Activated CD8-positive, alpha-beta memory T cell treated with anti-CD3 and anti-CD28 coated beads for 1 hour (primary cell): ENCODE results near the gene ITSN2.
"Not testable (repeated sequence)": the region's sequence is repeated elsewhere in the genome, so short reads cannot be mapped to it uniquely, and the experiment has no call there.

Source experiments
- DNase-seq, 2 donors: peaks; one replicate each; pipeline ENCODE4 v3.0.0-alpha.2; 2020; ENCODE audit warnings: low read depth in 1 of 2; ENCODE audit errors: extremely low read depth in 1 of 2

Gene ITSN2

GRCh38 chr2:24221343-24222050, 138.8 kb downstream of the ITSN2 start:
- DNase-seq, result no peak

GRCh38 chr2:24220554-24221291, 139.6 kb downstream of the ITSN2 start:
- DNase-seq, result no peak

GRCh38 chr2:24214880-24215279, 145.5 kb downstream of the ITSN2 start:
- no peak for DNase-seq

GRCh38 chr2:24211408-24211807, 148.9 kb downstream of the ITSN2 start:
- DNase-seq, result no peak

GRCh38 chr2:24210723-24211122, 149.6 kb downstream of the ITSN2 start:
- no peak for DNase-seq

DNA sequence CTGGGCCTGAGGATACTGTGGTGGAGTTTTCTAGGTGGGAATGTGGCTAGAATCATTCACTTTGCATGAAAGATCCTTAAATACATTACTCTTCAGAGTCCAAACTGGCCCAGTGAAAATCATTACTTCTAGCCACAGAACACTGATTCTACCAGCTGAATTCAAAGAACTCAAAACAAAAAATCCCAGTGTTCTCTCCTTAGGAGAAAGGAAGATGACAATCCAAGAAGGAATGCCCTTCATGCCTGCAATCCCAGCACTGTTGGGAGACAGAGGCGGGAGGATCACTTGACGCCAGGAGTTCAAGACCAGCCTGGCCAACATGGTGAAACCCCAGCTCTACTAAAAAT, 150.3 kb downstream of the ITSN2 start:
- DNase-seq, result no peak

GRCh38 chr2:24209389-24210105, 150.8 kb downstream of the ITSN2 start:
- no peak for DNase-seq

DNA sequence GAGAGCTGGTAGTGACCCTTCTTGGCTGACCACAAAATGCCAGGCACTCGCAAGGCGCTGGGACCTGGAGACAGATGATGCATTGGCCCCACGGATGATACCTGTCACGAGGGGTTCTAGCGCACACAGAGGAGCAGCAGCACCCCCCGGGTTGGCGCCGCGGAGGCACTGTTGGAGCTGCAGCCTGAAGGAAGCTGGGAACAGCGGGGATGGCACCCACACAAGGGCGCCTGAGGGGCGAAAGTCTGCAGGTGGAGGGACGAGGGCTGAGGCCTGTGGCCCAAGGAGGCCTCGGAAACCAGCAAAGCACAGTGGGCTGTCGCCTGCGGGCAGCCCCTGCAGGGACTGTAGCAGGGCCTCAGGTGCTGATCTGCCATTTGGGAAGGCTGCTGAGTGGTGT, 151.8 kb downstream of the ITSN2 start:
- DNase-seq, result no peak

DNA sequence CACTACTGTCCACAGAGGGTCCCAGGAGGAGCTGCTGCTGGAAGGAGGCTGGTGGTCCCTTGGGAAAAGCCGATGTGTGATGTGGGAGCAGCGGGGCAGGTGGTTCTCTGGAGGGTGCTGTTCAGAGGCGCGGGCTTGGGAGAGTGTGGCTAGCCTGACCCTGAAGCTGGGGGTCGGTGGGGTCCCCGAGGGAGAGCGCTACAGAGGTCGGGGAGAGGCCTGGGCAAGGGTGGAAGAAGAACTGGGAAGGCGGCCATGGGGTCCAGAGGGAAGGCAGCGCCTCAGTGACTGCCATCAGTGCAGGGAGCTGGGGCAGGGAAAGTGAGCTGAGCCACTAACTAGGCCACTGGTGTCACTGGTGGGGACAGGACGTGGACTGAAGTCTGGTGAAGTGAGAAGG, 153.0 kb downstream of the ITSN2 start:
- DNase-seq, result no peak

- DNase-seq, result no peak
Observed at GRCh38 chr2:24206714-24207113, 153.6 kb downstream of the ITSN2 start.

DNA sequence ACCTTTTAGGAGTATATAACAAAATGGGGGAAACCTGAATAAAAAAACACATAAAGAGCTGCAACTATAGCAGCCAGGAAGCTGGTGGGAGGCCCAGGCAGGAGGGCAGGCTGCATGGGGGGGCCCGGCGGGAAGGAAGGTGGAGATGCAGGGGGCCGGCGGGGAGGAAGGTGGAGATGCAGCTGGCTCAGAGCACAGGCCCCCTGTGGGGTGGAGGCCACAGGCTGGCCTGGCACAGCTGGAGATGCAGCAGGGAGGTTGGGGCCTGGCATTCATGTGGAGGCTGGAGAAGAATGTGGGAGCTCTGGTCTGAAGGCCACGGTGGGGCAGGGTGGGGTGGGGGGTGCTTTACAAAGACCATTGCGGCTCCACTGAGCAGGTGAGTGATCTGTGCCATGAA, 154.1 kb downstream of the ITSN2 start:
- no peak for DNase-seq

GRCh38 chr2:24205131-24205530, 155.2 kb downstream of the ITSN2 start:
- DNase-seq, result no peak

- DNase-seq, result no peak
Observed at GRCh38 chr2:24204505-24204904, 155.8 kb downstream of the ITSN2 start.

DNA sequence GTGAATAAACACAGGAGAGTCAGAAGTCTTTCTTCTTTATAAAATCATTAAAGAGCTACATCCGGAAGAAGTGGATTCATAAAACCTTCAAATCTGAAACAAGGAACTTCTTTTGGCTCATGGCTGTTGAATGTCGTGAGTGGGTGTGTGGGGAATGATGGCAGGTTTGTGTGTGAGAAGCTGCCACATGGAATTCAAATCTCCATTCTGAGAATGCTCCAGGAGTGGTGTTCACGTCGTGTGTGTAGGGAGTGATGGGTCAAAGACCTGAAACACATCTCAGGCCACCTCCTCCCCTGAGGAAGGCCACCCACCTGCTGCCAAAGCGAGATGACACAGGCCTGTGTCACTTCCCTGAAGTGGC, 156.6 kb downstream of the ITSN2 start:
- DNase-seq, result no peak

DNA sequence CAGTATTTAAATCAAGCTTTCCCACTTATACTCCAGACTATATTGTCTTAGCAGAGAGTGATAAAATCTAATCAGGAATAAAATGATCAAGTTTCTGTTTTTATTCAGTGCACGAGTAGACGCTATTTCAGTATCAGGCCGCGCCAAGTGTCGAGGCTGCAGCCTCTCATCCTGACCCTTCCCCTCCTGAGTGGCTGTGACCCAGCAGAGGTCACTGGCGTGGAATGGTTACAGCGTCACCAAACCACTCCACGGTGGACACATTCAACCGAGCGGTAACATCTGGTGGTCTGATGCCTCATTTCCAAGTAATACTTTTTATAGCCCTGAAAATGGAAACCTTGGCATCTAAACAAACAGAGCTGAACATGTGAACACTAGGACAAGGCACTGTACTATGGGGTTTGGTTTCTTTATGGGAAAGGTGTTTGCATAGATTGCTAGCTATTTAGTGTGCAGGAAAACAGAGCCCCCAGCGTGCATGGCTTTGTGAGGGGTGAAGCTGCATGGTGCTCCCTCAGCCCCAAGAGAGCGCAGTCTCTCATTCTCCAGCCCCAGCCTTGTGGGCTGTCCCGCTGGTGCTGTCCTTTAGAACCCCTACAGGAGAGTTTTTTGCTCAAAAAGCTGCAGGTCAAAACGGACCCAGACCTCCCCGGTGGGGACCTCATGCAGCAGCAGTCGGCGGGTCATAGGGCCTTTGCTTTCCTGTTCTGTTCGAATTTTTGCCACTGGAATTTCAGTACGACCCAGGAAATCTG, 157.1 kb downstream of the ITSN2 start:
- no peak for DNase-seq

GRCh38 chr2:24200799-24201198, 159.5 kb downstream of the ITSN2 start:
- DNase-seq, result no peak

DNA sequence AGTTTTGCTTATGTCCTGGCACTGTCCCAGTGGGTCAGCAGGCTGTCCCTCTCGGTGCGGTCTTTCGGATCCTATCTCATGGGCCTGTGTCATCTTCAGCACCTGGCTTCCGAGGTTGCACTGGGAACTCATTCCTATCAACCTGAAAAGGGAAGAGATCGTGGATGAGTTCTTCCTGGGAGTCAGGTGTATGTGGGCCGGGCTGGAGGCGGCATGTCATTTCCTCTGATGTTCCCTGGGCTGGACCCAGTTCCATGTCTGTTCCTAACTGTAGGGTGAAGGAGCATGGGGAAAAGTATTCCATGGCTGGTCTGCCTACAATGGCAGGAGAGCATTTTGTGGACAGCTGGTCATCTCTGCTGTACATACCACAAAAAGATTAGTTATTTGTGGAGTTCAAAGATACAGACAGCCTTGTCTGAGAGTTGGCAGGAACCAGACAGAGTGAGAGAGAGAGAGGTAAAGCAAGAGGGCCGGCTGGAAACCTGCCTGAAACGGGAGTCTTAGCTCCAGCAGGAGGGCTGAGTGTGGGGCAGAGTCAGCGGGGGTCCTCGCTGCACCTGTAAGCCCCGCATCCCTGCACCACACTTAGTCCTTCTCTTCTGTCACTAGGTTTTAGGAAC, 160.3 kb downstream of the ITSN2 start:
- no peak for DNase-seq

GRCh38 chr2:24197213-24197612, 163.1 kb downstream of the ITSN2 start:
- DNase-seq, result not testable (repeated sequence)

GRCh38 chr2:24191848-24192247, 168.5 kb downstream of the ITSN2 start:
- DNase-seq, result no peak

DNA sequence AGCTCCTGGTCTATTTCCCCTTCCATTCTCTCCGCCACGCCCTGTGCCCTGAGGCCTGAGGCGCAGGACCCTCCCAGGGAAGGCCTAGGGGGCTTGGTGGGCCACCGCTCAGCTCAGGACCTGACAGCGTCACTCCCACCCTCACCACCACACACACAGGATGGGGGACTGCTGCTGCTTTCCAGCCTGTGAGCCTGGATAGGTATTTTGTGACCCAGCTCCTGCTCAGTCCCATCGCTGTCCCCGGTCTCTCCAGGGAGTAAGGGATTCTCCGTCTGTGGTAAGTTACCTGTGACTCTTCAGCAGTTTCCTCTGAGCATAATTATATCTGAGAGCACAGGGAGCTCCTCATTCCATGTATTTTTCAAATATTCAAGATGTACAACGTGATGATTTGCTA, 169.2 kb downstream of the ITSN2 start:
- no peak for DNase-seq

GRCh38 chr2:24190503-24190902, 169.8 kb downstream of the ITSN2 start:
- DNase-seq, result no peak
